GM08714 (cell line): ENCODE data around the gene ACOT13.
A peak's percentile ranks its signal among the peaks of the same experiment; 100 is the strongest.
"Not testable (repeated sequence)": the region's sequence is repeated elsewhere in the genome, so short reads cannot be mapped to it uniquely, and the experiment has no call there.

Experiments used
- H3K4me3 ChIP-seq: fragments of 200-500 bp; sonication (Bioruptor generic); 2 replicates; pipeline ENCODE4 v1.5.1; 2014; ENCODE audit warnings: mild to moderate bottlenecking, low read length, inconsistent platforms
- ZNF274 ChIP-seq: IDR thresholded peaks from 2 replicates; pipeline ENCODE4 v1.6.1; 2012; ENCODE audit warnings: mild to moderate bottlenecking, low read depth, low read length

The ACOT13 gene

DNA sequence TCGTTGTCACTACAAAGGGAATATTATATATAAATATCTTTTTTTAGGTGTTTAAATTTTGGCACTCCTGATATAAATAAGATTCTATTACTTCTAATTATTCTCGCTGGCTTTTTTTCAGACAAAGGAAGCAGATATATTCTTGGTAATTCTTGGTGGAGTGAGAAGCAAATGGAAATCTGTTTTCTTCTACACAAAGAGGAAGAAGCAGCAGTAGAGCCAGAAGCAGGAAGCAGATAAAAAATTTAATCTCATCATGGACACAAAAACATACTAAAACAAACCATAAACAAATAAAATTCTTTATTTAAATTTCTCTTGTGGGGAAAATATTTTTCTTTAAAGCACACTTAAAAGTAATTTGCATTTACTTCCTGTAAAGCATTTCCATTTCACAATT is 17.2 kb upstream of the ACOT13 start:
- no peak for TF ChIP-seq ZNF274
- no peak overlapping the region for H3K4me3 ChIP-seq

DNA sequence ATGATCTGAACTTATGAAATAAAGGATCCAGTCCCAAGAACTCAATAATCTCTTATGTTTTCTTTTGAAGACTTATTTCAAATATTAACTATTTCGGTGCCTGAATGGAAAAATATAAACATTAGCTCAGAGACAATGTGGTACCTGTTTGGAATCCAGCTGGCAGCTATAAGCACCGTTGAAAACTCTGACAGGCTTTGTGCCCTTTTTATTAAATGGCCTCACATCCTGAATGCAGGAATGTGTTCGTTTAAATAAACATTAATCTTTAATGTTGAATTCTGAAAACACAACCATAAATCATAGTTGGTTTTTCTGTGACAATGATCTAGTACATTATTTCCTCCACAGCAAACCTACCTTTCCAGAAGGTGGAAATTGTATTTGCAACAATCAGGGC is 16.5 kb upstream of the ACOT13 start:
- TF ChIP-seq ZNF274: no peak
- no peak overlapping the region for H3K4me3 ChIP-seq

DNA sequence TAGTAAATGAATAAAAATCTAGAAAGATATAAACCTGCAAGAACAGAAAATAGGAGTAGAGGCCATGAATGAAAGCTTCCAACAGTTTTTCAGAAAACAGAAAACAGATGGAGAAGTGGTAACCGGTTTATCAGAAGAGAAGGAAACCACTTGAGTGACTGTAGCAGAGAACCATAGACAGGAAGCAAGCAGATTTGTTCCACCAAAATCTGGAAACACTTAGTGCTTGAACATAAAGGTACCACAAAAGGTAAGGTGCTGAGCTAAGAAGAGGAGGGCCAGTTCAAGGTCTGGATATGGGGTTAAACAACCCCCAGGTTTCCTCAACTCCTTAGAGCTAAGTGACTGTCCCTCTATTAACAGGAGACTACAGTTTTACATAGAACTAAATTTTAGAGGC is 11.7 kb upstream of the ACOT13 start:
- no peak overlapping the region for H3K4me3 ChIP-seq
- no peak for TF ChIP-seq ZNF274

DNA sequence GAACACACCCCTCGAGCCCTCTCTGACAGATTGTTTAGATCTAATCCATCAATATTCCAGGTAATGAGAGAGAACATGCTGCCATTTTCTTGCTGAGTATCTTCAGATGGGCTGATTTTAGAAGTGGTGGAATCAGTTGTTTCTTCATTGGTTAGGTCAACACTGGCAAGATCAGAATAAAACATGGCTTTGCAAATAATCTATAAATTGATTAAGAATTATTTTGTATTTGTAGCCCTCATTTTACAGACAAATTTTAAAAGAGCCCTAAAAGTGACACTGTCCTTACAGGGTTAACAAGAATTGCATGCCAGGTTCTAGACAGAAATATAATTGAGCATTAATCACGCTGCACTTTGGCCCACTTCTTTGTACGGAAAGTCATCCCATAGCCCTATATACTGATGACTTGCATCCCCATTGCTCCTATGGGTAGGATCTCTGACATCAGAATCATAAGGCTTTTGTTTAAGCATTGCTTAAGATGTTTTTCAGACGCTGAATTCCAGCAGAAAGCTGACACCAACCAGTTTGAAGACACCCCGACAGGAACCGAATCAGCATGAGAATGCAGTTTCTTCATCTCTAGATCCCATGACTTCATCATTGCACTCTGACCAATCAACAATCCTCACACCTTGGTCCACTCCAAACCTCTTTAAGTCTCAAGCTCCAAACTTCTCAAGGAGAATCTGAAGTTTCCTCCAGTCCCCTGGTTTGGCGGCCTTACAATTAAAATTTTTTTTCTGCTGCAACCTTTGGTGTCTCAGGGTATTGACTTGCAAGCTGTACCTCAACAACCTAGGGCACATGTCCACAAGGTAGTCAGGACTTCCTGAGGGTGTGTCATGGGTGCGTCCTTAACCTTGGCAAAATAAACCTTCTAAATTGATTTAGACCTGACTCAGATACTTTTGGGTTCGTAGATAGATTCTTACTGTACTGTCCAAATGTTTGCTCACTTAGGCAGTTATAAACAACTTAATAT is 8.0 kb upstream of the ACOT13 start:
- TF ChIP-seq ZNF274: no peak
- no peak overlapping the region for H3K4me3 ChIP-seq

DNA sequence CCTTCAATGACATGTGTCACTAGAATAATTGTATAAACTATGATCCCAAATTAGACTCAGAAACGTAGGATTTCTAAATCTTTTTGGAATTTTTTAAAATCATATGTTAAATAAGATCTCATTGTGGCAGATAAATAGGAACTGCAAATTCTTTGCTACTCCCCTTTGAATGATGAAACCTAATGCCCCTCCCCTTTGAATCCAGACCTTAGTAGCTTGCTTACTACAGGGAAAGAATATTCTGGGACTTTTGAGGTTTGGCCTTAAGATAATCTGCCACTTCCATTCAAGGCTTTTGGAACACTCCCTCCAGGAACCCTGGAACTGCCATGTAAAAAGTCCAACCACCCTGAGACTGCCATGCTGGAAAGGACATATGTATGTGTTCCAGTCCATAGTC is 7.3 kb upstream of the ACOT13 start:
- H3K4me3 ChIP-seq: no peak overlapping the region
- TF ChIP-seq ZNF274: no peak

DNA sequence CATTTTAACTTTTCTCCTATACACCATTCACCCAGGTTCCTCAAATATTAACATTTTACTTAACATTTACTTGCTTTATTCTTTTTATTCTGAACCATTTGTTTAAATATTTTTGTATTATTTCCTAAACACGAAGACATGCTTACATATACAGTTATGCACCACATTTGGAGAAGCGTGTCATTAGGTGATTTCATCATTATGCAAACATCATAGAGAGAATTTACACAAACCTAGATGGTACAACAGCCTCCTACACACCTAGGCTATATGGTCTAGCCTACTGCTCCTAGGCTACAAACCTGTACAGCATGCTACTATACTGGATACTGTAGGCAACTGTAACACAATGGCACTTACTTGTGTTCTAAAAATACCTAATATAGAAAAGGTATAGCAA is 6.8 kb upstream of the ACOT13 start:
- TF ChIP-seq ZNF274: no peak

DNA sequence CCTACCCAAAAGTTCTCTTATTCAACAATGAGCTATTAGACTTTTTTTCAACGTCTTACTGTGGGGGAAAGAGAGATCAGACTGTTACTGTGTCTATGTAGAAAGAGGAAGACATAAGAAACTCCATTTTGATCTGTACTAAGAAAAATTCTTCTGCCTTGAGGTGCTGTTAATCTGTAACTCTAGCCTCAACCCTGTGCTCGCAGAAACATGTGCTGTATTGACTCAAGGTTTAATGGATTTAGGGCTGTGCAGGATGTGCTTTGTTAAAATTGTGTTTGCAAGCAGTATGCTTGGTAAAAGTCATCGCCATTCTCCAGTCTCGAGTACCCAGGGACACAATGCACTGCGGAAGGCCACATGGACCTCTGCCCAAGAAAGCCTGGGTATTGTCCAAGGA is 5.1 kb upstream of the ACOT13 start:
- not testable (repeated sequence) for H3K4me3 ChIP-seq

More for the DNA sequence above, 6.8 kb upstream of the ACOT13 start:
- H3K4me3 ChIP-seq: no peak overlapping the region

DNA sequence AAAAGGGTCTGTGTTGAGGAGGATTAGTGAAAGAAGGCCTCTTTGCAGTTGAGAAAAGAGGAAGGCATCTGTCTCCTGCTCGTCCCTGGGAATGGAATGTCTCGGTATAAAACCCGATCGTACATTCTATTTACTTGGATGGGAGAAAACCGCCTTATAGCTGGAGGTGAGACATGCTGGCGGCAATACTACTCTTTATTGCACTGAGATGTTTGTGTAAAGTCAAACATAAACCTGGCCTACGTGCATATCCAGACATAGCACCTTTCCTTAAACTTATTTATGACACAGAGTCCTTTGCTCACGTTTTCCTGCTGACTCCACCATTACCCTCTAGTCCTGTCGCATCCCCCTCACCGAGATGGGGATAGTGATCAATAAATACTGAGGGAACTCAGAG is 4.6 kb upstream of the ACOT13 start:
- TF ChIP-seq ZNF274: no peak
- no peak overlapping the region for H3K4me3 ChIP-seq

DNA sequence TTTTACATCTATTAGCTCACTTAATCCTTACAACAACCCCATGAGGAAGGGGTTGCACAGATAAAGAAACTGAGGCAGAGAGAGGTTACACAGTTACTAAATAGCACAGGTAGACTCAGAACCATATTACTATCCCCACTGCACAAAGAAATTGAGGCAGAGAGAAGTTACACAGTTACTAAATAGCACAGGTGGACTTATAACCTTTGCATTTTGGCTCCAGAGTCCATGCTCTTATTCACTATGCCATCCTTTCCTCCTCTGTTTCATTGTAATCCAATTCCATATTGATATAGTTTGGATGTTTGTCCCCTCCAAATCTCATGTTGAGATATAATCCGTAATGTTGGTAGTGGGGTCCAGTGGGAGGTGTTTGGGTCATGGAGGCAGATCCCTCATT is 3.7 kb upstream of the ACOT13 start:
- no peak for TF ChIP-seq ZNF274
- no peak overlapping the region for H3K4me3 ChIP-seq

DNA sequence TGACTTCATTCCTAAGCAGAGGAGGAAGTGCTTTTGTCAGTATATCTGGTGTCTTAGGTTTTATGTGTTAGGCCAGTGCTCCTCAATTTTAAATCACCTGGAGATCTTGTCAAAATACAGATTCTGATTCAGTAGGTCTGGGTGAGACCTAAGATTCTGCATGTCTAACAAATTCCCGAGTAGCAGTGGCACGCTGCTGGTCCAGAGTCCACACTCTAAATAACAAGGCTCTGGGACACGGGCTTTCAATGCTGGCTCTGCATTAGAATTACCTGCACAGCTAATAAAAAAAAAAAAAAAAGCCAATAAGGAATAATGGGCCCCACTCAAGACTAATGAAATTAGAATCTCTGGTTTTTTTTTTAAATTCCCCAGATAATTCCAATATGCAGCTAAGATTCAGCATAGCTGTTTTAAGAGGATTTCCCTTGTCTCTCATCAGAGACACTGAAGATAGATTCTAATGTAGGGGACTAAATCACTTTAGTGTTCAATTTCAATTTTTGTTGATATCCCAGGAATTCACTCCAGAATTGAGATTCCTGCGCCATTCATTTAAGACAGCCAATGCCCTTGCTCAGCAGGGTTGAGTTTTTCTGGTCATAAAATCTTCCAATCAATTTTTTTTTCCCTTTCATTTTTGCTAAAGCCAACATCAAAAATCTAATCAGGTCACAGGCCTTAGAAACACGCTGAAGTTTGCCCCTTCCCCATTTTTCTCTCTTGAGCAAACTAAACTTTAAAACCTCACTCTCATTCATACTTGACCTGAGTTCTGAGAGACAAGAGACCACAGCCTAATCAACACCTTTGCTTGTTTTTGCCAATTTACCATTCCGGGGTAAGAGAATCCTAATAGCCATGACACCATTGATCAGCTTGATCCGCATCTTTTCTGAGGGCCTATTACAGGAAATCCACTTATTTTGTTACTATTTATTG is 2.6 kb upstream of the ACOT13 start:
- H3K4me3 ChIP-seq: no peak overlapping the region
- no peak for TF ChIP-seq ZNF274

DNA sequence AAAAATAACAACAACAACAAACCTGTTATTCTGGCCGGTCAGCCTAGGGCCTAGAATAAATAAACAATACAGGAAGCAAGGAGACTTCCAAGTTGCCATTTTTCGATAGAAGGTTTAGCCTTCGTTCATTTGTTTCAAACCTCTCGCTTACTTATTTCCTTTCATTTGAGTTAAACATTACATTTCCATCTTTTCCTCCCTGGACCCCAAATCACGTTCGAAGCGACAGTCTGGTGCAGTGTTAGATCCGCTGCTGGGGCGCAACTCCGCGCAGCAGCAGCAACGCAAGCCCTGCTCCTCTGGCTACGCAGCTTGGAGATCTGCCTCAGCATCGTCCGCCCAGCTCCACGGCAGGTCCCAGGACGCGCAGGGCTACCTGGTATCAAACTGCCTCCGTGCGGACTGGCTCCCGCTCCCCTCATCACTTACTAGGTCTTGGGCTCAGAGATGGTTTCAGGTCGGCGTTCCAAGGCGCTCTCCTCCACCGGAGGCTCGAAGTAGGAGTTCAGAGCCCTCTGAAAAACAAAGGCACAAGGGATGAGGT is 708 bp upstream of the ACOT13 start:
- H3K4me3 ChIP-seq: peak overlapping the region; percentile 95
- TF ChIP-seq ZNF274: no peak

DNA sequence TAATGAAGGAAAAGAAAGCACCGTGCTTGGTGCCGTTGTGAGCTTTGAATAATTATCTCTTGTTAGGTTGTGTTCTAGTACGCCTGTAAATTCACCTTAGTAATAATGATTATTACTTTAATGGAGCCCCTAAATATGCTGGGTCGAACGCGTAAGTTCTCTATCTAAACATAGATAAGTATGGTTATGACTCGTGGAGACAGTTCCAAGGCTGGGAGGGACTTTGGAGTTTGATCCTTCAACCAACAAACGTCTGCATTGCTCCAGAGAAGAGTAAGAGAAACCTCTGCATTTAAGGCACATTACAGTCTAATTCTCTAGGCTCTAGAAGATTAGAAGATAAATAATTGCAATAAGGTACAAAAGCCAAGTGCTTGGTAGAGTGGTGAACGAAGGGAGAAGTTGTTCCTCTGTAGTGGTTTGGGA is 514 bp downstream of the ACOT13 start:
- TF ChIP-seq ZNF274: no peak
- H3K4me3 ChIP-seq: peak overlapping the region; percentile 95

DNA sequence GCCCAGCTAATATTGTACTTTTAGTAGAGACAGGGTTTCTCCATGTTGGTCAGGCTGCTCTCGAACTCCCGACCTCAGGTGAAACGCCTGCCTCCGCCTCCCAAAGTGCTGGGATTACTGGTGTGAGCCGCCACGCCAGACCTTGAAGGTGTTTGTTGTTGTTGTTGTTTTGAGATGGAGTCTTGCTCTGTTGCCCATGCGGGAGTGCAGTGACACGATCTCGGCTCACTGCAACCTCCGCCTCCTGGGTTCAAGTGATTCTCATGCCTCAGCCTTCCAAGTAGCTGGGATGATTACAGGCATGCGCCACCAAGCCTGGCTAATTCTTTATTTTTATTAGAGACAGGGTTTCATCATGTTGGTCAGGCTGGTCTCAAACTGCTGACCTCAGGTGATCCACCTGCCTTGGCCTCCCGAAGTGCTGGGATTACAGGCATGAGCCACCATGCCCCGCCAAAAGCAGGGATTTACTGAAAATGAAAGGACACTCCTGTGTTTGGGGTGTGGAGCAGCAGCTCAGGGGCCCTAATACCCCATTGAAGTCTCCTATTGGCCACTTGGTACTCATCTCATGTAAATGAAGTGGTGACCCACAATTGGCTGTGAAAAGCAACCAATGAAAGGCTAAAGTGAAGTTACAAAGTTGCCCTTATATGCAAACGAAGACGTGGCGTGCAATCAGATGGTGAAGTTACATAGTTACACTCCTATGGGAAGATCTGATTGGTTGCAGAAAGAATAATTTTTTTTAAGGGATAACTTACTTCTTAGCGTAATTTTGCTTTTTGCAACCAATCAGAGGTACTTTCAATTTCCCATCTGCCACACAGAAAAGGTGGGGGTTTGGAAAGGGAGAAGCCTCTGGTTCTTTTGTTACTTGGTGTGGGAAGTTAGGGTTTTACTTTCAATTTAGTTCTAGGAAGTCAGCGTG is 1.5 kb downstream of the ACOT13 start:
- H3K4me3 ChIP-seq: peak overlapping the region; percentile 95; the same call in 1 of the 2 replicates

DNA sequence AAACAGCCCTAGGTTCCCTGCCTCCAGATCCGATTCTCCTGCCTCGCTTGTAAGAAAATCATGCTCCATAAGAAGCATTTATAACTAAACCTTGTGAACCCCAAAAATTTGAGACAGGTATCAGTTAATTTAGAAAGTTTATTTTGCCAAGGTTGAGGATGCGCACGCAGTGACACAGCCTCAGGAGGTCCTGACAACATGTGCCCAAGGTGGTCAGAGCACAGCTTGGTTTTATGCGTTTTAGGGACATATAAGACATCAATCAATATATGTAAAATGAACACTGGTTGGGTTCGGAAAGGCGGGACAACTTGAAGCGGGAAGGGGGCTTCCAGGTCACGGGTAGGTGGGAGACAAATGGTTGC is 2.1 kb downstream of the ACOT13 start:
- no peak overlapping the region for H3K4me3 ChIP-seq
- no peak for TF ChIP-seq ZNF274

DNA sequence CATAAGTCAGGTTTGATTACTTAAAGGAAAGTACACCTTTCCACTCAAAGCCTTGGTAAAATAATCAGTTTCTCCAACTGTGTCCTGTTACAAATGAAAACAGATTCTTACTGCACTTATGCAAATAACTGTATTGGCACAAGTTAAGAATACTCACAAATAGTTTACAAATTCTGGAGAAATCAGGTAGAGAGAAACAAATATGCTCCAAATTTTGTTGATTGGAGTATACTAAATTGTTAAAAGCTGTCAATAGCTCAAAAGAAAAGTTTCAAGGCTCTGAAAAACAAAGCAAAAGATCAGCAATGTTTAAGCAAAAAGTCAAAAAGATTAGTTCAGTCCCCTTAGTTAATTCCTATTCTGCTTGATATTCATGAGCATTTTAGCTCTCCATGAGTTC is 3.6 kb downstream of the ACOT13 start:
- not testable (repeated sequence) for H3K4me3 ChIP-seq

DNA sequence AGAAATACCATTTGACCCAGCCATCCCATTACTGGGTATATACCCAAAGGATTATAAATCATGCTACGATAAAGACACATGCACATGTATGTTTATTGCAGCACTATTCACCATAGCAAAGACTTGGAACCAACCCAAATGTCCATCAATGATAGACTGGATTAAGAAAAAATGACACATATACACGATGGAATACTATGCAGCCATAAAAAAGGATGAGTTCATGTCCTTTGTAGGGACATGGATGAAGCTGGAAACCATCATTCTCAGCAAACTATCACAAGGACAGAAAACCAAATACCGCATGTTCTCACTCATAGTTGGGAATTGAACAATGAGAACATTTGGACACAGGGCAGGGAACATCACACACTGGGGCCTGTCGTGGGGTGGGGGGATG is 4.2 kb downstream of the ACOT13 start:
- not testable (repeated sequence) for H3K4me3 ChIP-seq
